ENCODE results near the gene ZSCAN12. TPM values are rescaled to one million over a fixed set of nuclear protein-coding genes. Genes with fewer than 3 reads are reported as not detected.

The ZSCAN12 gene
- total and polyA plus RNA-seq, 2 of the 13 experiments (the other 11 are each of a cell fraction or from before 2014, with no cell fraction given): 2.8 to 8.9 TPM

GRCh38 chr6:28383235-28384142 lies 16.1 kb downstream of the ZSCAN12 start (continued):
- TF ChIP-seq ZHX2 (IDR thresholded peaks at IDR 0.05; ENCODE audit: low read depth) (no peak), ZHX2 (CRISPR knock-in tag; IDR thresholded peaks at IDR 0.05; ENCODE audit: borderline replicate concordance) (no peak), ZNF891 (CRISPR knock-in tag; IDR thresholded peaks at IDR 0.05) (peak; percentile 99), TRIM24 (CRISPR knock-in tag; IDR thresholded peaks at IDR 0.05) (no peak), PRMT3 (CRISPR knock-in tag; IDR thresholded peaks at IDR 0.05; ENCODE audit: borderline replicate concordance, low read depth) (peak; percentile 82; the same call in 1 of the 2 replicates), KLF12 (CRISPR knock-in tag; IDR thresholded peaks at IDR 0.05; ENCODE audit: borderline replicate concordance) (no peak), FOXA1 (IDR thresholded peaks at IDR 0.05) (no peak), FOXA1 (CRISPR knock-in tag; IDR thresholded peaks at IDR 0.05) (peak; percentile 25; the same call in 1 of the 2 replicates), ZNF841 (CRISPR knock-in tag; IDR thresholded peaks at IDR 0.05; ENCODE audit: borderline replicate concordance) (no peak), ATF1 (CRISPR knock-in tag; IDR thresholded peaks at IDR 0.05) (peak; percentile 79; the same call in 1 of the 2 replicates), ZNF343 (CRISPR knock-in tag; IDR thresholded peaks at IDR 0.05) (no peak), RARA (CRISPR knock-in tag; IDR thresholded peaks at IDR 0.05) (peak; percentile 68), ZBTB3 (CRISPR knock-in tag; IDR thresholded peaks at IDR 0.05; ENCODE audit: borderline replicate concordance, low read depth) (peak; percentile 41; the same call in 1 of the 2 replicates), ZFP91 (CRISPR knock-in tag; IDR thresholded peaks at IDR 0.05; ENCODE audit: borderline replicate concordance) (peak; percentile 96; the same call in 1 of the 2 replicates), SMARCE1 (IDR thresholded peaks at IDR 0.05; ENCODE audit: borderline replicate concordance) (no peak), HNF1A (IDR thresholded peaks at IDR 0.05; ENCODE audit: low read depth) (no peak), HNF1A (CRISPR knock-in tag; IDR thresholded peaks at IDR 0.05; ENCODE audit: borderline replicate concordance) (no peak; the same call in none of the 2 replicates), ZNF383 (CRISPR knock-in tag; IDR thresholded peaks at IDR 0.05; ENCODE audit: borderline replicate concordance) (no peak; the same call in 1 of the 2 replicates)

Measured in HepG2 (cell line).